Measurements from ENCODE around the gene HES2.

DNA sequence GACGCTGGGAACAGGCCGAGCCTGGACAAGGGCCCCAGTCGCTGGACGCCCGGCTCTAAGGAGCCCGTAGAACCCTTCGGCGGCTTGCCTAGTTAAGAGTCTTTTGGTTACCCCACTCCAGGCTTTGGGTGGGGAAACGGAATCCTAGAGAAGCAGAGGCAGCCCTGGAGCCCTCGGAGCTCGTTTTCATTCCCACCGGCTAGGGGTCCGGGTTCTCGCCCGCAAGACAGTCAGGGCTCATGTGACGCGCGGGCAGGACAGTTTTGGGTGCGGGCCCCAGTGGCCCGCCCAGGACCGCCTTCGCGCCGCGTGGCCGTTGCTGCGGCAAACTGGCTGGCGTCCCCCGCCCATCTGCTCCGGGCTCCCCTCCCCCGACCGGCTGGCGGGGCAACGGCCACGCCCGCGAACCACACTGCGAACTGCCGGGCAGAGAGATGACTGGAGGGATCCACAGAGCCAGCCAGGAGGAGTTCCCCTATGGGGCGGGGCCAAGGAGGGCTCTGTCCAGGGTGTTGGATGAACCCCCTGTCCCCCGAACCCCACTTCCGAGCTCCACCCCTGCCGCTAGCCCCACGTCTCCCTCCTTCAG, 829 bp upstream of the HES2 start:
- TF ChIP-seq, protein P1, sequence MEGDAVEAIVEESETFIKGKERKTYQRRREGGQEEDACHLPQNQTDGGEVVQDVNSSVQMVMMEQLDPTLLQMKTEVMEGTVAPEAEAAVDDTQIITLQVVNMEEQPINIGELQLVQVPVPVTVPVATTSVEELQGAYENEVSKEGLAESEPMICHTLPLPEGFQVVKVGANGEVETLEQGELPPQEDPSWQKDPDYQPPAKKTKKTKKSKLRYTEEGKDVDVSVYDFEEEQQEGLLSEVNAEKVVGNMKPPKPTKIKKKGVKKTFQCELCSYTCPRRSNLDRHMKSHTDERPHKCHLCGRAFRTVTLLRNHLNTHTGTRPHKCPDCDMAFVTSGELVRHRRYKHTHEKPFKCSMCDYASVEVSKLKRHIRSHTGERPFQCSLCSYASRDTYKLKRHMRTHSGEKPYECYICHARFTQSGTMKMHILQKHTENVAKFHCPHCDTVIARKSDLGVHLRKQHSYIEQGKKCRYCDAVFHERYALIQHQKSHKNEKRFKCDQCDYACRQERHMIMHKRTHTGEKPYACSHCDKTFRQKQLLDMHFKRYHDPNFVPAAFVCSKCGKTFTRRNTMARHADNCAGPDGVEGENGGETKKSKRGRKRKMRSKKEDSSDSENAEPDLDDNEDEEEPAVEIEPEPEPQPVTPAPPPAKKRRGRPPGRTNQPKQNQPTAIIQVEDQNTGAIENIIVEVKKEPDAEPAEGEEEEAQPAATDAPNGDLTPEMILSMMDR (IDR thresholded peaks at IDR 0.05; ENCODE audit: insufficient read depth, low read length) = no peak
- no peak for TF ChIP-seq GABPA (IDR thresholded peaks at IDR 0.05; ENCODE audit: low read depth)
- peak; percentile 62 for TF ChIP-seq REST (IDR thresholded peaks at IDR 0.05; ENCODE audit: insufficient replicate concordance, low read depth)
- TF ChIP-seq SPI1 (IDR thresholded peaks at IDR 0.05; ENCODE audit: borderline replicate concordance, low read depth) = no peak
- no peak for TF ChIP-seq POLR2AphosphoS5 (IDR thresholded peaks at IDR 0.05; ENCODE audit: low read depth)
